HEK293 (cell line): ENCODE measurements around the gene C16orf78.
A peak's percentile ranks its signal among the peaks of the same experiment; 100 is the strongest.

Experiments
- CTCF ChIA-PET: fragments of 350-600 bp; formaldehyde crosslinking; extraction: SDS; loops from one replicate; lab custom pipeline; 2021; ENCODE audit warnings: antibody characterized with exemption; lab: Yijun Ruan, JAX
- POLR2A ChIA-PET: fragments of 300-600 bp; formaldehyde crosslinking; extraction: SDS; loops from one replicate; lab custom pipeline; 2020; ENCODE audit warnings: antibody characterized with exemption, inconsistent platforms; lab: Yijun Ruan, JAX
- H3K27ac ChIP-seq: fragments of 200-500 bp; sonication (Bioruptor generic); 2 replicates; pipeline ENCODE4 v1.5.1; 2014; ENCODE audit warnings: low read depth, low read length, control low read depth, inconsistent platforms; ENCODE audit errors: extremely low read depth
- H3K36me3 ChIP-seq, 2 experiments: fragments of 200-500 bp in 1 of 2; sonication (Bioruptor generic) in 1 of 2; 1 replicate in 1 of 2; 2 replicates in 1 of 2; pipeline ENCODE4 v1.5.1; 2014 to 2017; ENCODE audit warnings: inconsistent platforms in 2 of 2, low read length in 2 of 2; ENCODE audit not compliant: control insufficient read depth in 2 of 2, insufficient read depth in 1 of 2
- H3K4me1 ChIP-seq: fragments of 200-500 bp; sonication (Bioruptor generic); 2 replicates; pipeline ENCODE4 v1.5.1; 2014; ENCODE audit warnings: mild to moderate bottlenecking, low read length, inconsistent platforms; ENCODE audit not compliant: control insufficient read depth, insufficient read depth
- H3K4me3 ChIP-seq: 2 replicates; pipeline ENCODE4 v1.5.1; 2011; ENCODE audit warnings: low read depth, mild to moderate bottlenecking, control low read depth, low read length, moderate library complexity
- H3K9me3 ChIP-seq: fragments of 200-500 bp; sonication (Bioruptor generic); 2 replicates; pipeline ENCODE4 v1.5.1; 2014; ENCODE audit warnings: low read depth, low read length, inconsistent platforms; ENCODE audit not compliant: control insufficient read depth, insufficient read depth
- BCL11B ChIP-seq: fragments of 450-650 bp; formaldehyde crosslinking; IDR thresholded peaks from 2 replicates; pipeline ENCODE4 v1.5.1; 2016; ENCODE audit warnings: low read depth, missing biosample characterization, missing genetic modification characterization
- EGR2 ChIP-seq: fragments of 450-650 bp; formaldehyde crosslinking; IDR thresholded peaks from 2 replicates; pipeline ENCODE4 v1.5.1; 2016; ENCODE audit warnings: low read depth, missing biosample characterization, missing genetic modification characterization
- GLIS1 ChIP-seq: fragments of 450-650 bp; formaldehyde crosslinking; IDR thresholded peaks from 2 replicates; pipeline ENCODE4 v1.5.1; 2016; ENCODE audit warnings: missing biosample characterization, missing genetic modification characterization
- OSR2 ChIP-seq: fragments of 450-650 bp; formaldehyde crosslinking; IDR thresholded peaks from 2 replicates; pipeline ENCODE4 v1.5.1; 2016; ENCODE audit warnings: missing biosample characterization, missing genetic modification characterization
- RBAK ChIP-seq: fragments of 450-650 bp; formaldehyde crosslinking; IDR thresholded peaks from 2 replicates; pipeline ENCODE4 v1.5.1; 2016; ENCODE audit warnings: missing biosample characterization, missing genetic modification characterization
- SALL2 ChIP-seq: fragments of 450-650 bp; formaldehyde crosslinking; IDR thresholded peaks from 2 replicates; pipeline ENCODE4 v1.5.0; 2017; ENCODE audit warnings: missing biosample characterization, mild to moderate bottlenecking, missing genetic modification characterization, borderline replicate concordance
- ZFHX2 ChIP-seq: fragments of 450-650 bp; formaldehyde crosslinking; conservative IDR thresholded peaks from 2 replicates; pipeline ENCODE4 v1.5.1; 2016; ENCODE audit warnings: missing biosample characterization, missing genetic modification characterization
- ZNF112 ChIP-seq: fragments of 450-650 bp; formaldehyde crosslinking; IDR thresholded peaks from 2 replicates; pipeline ENCODE4 v1.5.0; 2017; ENCODE audit warnings: missing biosample characterization, missing genetic modification characterization
- ZNF155 ChIP-seq: fragments of 450-650 bp; formaldehyde crosslinking; IDR thresholded peaks from 2 replicates; pipeline ENCODE4 v1.5.1; 2016; ENCODE audit warnings: missing biosample characterization, missing genetic modification characterization
- ZNF175 ChIP-seq: fragments of 450-650 bp; formaldehyde crosslinking; IDR thresholded peaks from 2 replicates; pipeline ENCODE4 v1.5.1; 2016; ENCODE audit warnings: missing biosample characterization, missing genetic modification characterization
- ZNF214 ChIP-seq: fragments of 450-650 bp; formaldehyde crosslinking; IDR thresholded peaks from 2 replicates; pipeline ENCODE4 v1.5.1; 2017; ENCODE audit warnings: missing biosample characterization, mild to moderate bottlenecking, missing genetic modification characterization, borderline replicate concordance
- ZNF292 ChIP-seq: fragments of 450-650 bp; formaldehyde crosslinking; IDR thresholded peaks from 2 replicates; pipeline ENCODE4 v1.5.1; 2016; ENCODE audit warnings: low read depth, missing biosample characterization, missing genetic modification characterization, borderline replicate concordance
- ZNF394 ChIP-seq: fragments of 450-650 bp; formaldehyde crosslinking; IDR thresholded peaks from 2 replicates; pipeline ENCODE4 v1.5.1; 2016; ENCODE audit warnings: missing biosample characterization, missing genetic modification characterization, mild to moderate bottlenecking, moderate library complexity, borderline replicate concordance
- ZNF473 ChIP-seq: fragments of 450-650 bp; formaldehyde crosslinking; IDR thresholded peaks from 2 replicates; pipeline ENCODE4 v1.5.1; 2017; ENCODE audit warnings: missing biosample characterization, missing genetic modification characterization
- ZNF549 ChIP-seq: fragments of 450-650 bp; IDR thresholded peaks from 2 replicates; pipeline ENCODE4 v1.5.1; 2018; ENCODE audit warnings: missing biosample characterization, missing genetic modification characterization, mild to moderate bottlenecking, inconsistent platforms, moderate library complexity
- ZNF555 ChIP-seq: fragments of 450-650 bp; formaldehyde crosslinking; conservative IDR thresholded peaks from 2 replicates; pipeline ENCODE4 v1.5.1; 2017; ENCODE audit warnings: missing biosample characterization, mild to moderate bottlenecking, missing genetic modification characterization, inconsistent platforms
- ZNF560 ChIP-seq: fragments of 450-650 bp; formaldehyde crosslinking; IDR thresholded peaks from 2 replicates; pipeline ENCODE4 v1.5.1; 2017; ENCODE audit warnings: missing biosample characterization, missing genetic modification characterization, borderline replicate concordance
- ZNF561 ChIP-seq: fragments of 450-650 bp; IDR thresholded peaks from 2 replicates; pipeline ENCODE4 v1.5.1; 2018; ENCODE audit warnings: missing biosample characterization, missing genetic modification characterization, borderline replicate concordance
- ZNF596 ChIP-seq: fragments of 450-650 bp; IDR thresholded peaks from 2 replicates; pipeline ENCODE4 v1.5.0; 2018; ENCODE audit warnings: missing biosample characterization, mild to moderate bottlenecking, missing genetic modification characterization, moderate library complexity
- ZNF623 ChIP-seq: fragments of 450-650 bp; formaldehyde crosslinking; IDR thresholded peaks from 2 replicates; pipeline ENCODE4 v1.5.1; 2016; ENCODE audit warnings: missing biosample characterization, missing genetic modification characterization
- ZNF629 ChIP-seq: fragments of 450-650 bp; formaldehyde crosslinking; IDR thresholded peaks from 2 replicates; pipeline ENCODE4 v1.5.1; 2017; ENCODE audit warnings: missing biosample characterization, missing genetic modification characterization
- ZNF777 ChIP-seq: fragments of 450-650 bp; formaldehyde crosslinking; IDR thresholded peaks from 2 replicates; pipeline ENCODE4 v1.5.1; 2017; ENCODE audit warnings: missing biosample characterization, missing genetic modification characterization, borderline replicate concordance
- TF ChIP-seq, protein P1 (sequence below): fragments of 450-650 bp; formaldehyde crosslinking; IDR thresholded peaks from 2 replicates; pipeline ENCODE4 v1.5.1; 2016; ENCODE audit warnings: missing biosample characterization, missing genetic modification characterization
- TF ChIP-seq, protein P2 (sequence below): fragments of 450-650 bp; formaldehyde crosslinking; IDR thresholded peaks from 2 replicates; pipeline ENCODE4 v1.5.1; 2016; ENCODE audit warnings: missing biosample characterization, missing genetic modification characterization

The C16orf78 gene

DNA sequence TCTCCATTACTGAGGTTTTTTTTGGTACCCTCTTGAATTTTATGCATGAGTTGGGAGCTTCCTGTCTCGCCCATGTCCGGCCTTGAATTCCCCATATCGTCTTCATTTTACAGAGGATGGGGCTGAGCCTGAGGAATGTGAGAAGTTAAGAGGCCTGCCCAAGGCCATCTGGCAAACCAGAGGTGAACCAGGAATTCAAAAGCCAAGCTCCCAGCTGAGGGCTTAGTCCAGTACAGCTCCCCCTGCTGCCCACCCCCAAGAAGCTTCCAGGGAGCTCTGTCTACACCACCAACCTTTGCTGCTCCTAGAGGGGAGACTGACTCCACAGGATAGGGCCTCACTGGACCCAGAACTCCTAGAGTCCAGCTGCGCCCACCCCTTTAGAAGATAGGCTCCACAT is 20.7 kb upstream of the C16orf78 start:
- ChIA-PET CTCF (interaction anchor here (0.6 to 2.7 kb wide), 16 partner anchors 11 to 1062 kb away, joined by 3 to 23 read pairs (median 4); no protein-coding TSS in a partner anchor), POLR2A (no interaction called here)
- TF ChIP-seq ZNF214 (tag by site-specific recombination) (no peak), ZNF473 (no peak), ZNF560 (no peak), ZNF629 (no peak), ZNF555 (tag by site-specific recombination) (no peak), ZNF623 (no peak), SALL2 (no peak), ZNF292 (tag by site-specific recombination) (no peak)
- TF ChIP-seq, protein P1, sequence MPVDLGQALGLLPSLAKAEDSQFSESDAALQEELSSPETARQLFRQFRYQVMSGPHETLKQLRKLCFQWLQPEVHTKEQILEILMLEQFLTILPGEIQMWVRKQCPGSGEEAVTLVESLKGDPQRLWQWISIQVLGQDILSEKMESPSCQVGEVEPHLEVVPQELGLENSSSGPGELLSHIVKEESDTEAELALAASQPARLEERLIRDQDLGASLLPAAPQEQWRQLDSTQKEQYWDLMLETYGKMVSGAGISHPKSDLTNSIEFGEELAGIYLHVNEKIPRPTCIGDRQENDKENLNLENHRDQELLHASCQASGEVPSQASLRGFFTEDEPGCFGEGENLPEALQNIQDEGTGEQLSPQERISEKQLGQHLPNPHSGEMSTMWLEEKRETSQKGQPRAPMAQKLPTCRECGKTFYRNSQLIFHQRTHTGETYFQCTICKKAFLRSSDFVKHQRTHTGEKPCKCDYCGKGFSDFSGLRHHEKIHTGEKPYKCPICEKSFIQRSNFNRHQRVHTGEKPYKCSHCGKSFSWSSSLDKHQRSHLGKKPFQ (tag by site-specific recombination) = no peak
- Histone ChIP-seq H3K9me3 (no peaks in the 10 kb centered on the region), H3K4me1 (no peaks in the 10 kb centered on the region), H3K4me3 (no peak overlapping the region), H3K36me3 (no peaks in the 10 kb centered on the region), H3K27ac (no peak overlapping the region)

DNA sequence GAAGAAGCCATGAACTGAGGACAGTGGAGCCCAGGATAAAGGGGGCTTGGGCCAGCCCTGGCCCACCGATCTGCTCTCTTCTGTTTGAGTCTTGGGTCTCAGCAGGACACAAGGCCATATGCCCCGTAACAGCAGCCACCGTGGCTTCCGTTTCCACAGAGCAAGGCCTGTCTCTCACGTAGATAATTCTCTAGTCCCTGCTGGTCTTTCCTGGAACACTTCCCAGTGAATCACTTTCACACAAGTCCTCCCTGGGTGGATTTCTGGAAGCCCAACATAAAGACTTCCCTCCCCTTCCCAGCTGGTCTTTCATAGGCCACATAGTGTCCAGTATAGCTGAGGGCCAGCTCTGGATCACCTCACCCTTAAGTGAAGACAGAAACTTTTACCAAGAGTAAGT is 19.9 kb upstream of the C16orf78 start:
- Histone ChIP-seq H3K27ac (no peak overlapping the region), H3K9me3 (no peaks in the 10 kb centered on the region), H3K36me3 (no peaks in the 10 kb centered on the region), H3K4me3 (no peak overlapping the region), H3K4me1 (no peaks in the 10 kb centered on the region)
- no peak for TF ChIP-seq ZNF596 (tag by site-specific recombination)
- no peak for TF ChIP-seq ZNF473
- no peak for TF ChIP-seq ZNF561 (tag by site-specific recombination)
- TF ChIP-seq OSR2 (tag by site-specific recombination) = no peak
- CTCF ChIA-PET = interaction anchor here (0.9 to 2.7 kb wide), 6 partner anchors 10 to 667 kb away, joined by 3 to 23 read pairs (median 4); no protein-coding TSS in a partner anchor
- POLR2A ChIA-PET = no interaction called here

DNA sequence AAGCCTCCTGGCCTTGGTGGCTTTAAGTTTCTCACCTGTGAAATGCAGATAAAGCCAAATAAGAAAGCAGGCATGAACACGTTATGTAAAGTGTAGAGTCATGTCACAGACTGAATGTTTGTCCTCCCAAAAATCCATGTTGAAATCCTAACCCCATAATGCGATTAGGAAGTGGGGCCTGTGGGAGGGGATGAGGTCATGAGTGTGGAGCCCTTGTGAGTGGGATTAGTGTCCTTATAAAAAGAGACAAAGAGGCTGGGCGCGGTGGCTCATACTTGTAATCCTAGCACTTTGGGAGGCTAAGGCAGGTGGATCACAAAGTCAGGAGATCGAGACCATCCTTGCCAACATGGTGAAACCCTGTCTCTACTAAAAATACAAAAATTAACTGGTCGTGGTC is 19.5 kb upstream of the C16orf78 start:
- no peaks in the 10 kb centered on the region for H3K4me1 ChIP-seq
- no peak overlapping the region for H3K27ac ChIP-seq
- ChIA-PET POLR2A (no interaction called here), CTCF (no interaction called here)
- no peaks in the 10 kb centered on the region for H3K36me3 ChIP-seq
- no peaks in the 10 kb centered on the region for H3K9me3 ChIP-seq
- TF ChIP-seq ZNF549 (tag by site-specific recombination) (no peak), ZNF394 (tag by site-specific recombination) (no peak), ZFHX2 (tag by site-specific recombination) (0 out of 2 replicates have a peak, but pooled peaks have one; percentile 21), ZNF155 (tag by site-specific recombination) (no peak), ZNF175 (tag by site-specific recombination) (no peak), GLIS1 (tag by site-specific recombination) (no peak), EGR2 (tag by site-specific recombination) (peak; percentile 51)
- no peak overlapping the region for H3K4me3 ChIP-seq

DNA sequence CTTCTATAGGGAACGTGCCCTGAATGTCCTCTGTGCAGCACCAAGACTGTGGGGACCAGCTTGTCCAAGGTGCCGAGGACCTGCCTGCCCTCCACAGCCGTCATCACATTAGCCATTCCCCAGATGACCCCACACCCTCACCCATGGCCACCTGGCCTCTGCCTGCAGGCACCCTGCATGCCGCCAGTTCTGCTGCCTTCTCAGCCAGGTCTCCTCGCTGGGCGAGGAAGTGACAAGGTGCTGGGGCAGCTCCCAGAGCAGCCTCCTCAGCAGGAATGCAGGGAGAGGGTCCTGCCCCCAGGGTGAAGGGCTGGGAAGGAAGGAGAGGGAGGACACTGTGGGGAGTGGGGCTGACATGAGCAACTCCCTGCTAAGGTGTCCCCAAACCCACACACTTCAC is 18.6 kb upstream of the C16orf78 start:
- H3K27ac ChIP-seq = no peak overlapping the region
- no peaks in the 10 kb centered on the region for H3K9me3 ChIP-seq
- no peaks in the 10 kb centered on the region for H3K36me3 ChIP-seq
- ChIA-PET CTCF (interaction anchor here (0.6 kb wide), 1 partner anchor 18 kb away, joined by 3 read pairs; no protein-coding TSS in a partner anchor), POLR2A (no interaction called here)
- no peak overlapping the region for H3K4me3 ChIP-seq
- no peaks in the 10 kb centered on the region for H3K4me1 ChIP-seq
- TF ChIP-seq ZNF777 (no peak), ZNF112 (tag by site-specific recombination) (no peak), RBAK (no peak), BCL11B (tag by site-specific recombination) (no peak)
- TF ChIP-seq, protein P2, sequence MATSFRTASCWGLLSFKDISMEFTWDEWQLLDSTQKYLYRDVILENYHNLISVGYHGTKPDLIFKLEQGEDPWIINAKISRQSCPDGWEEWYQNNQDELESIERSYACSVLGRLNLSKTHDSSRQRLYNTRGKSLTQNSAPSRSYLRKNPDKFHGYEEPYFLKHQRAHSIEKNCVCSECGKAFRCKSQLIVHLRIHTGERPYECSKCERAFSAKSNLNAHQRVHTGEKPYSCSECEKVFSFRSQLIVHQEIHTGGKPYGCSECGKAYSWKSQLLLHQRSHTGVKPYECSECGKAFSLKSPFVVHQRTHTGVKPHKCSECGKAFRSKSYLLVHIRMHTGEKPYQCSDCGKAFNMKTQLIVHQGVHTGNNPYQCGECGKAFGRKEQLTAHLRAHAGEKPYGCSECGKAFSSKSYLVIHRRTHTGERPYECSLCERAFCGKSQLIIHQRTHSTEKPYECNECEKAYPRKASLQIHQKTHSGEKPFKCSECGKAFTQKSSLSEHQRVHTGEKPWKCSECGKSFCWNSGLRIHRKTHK (tag by site-specific recombination) = no peak
